Neural progenitor cell (in vitro differentiated cells): Measurements from ENCODE around the gene IRF8.

Experiments used
- EZH2 ChIP-seq: fragments of 200-600 bp; sonication (generic); IDR thresholded peaks from 2 replicates; pipeline ENCODE4 v1.6.1; 2017; ENCODE audit warnings: antibody characterized with exemption, mild to moderate bottlenecking, moderate library complexity
- TF ChIP-seq, protein P1 (sequence below): fragments of 200-600 bp; sonication (generic); IDR thresholded peaks from 2 replicates; pipeline ENCODE4 v1.5.1; 2017; ENCODE audit warnings: antibody characterized with exemption, mild to moderate bottlenecking

DNA sequence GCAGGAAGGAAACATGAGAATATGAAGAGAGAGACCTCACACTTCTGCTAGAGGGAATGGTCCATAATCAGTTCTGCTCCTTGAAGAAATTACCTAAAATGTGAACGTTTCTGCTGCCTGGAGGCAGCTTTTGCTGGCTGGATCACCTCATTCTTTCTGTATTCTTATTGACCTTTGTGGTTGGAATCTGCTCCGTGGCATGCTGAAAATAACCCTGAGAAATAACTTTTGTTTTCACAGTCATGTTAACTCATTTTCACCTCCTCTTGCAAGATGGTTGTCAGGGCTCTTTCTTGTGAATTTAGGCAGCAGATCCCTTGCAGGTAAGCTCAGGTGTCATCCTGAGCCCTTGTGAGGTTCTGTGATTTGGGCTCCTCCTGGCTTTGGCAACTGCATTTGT lies 70.2 kb downstream of the IRF8 start:
- TF ChIP-seq, protein P1, sequence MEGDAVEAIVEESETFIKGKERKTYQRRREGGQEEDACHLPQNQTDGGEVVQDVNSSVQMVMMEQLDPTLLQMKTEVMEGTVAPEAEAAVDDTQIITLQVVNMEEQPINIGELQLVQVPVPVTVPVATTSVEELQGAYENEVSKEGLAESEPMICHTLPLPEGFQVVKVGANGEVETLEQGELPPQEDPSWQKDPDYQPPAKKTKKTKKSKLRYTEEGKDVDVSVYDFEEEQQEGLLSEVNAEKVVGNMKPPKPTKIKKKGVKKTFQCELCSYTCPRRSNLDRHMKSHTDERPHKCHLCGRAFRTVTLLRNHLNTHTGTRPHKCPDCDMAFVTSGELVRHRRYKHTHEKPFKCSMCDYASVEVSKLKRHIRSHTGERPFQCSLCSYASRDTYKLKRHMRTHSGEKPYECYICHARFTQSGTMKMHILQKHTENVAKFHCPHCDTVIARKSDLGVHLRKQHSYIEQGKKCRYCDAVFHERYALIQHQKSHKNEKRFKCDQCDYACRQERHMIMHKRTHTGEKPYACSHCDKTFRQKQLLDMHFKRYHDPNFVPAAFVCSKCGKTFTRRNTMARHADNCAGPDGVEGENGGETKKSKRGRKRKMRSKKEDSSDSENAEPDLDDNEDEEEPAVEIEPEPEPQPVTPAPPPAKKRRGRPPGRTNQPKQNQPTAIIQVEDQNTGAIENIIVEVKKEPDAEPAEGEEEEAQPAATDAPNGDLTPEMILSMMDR = no peak
- TF ChIP-seq EZH2 = no peak
